Hematopoietic multipotent progenitor cell (in vitro differentiated cells): ENCODE measurements around the gene CTNNA2. TPM values are rescaled to one million over a fixed set of nuclear protein-coding genes. Genes with fewer than 3 reads are reported as not detected.

ENCODE experiments used
- DNase-seq, 3 donors: peaks; one replicate each; pipeline ENCODE4 v3.0.0-alpha.2; 2011 to 2015; ENCODE audit warnings: low read depth in 2 of 3, low spot score in 2 of 3
- total RNA-seq: library from RNA; depleted of rRNA; stranded (reverse); fragments of >200 nt; gene quantifications from one replicate; pipeline ENCODE4 v1.2.3, GENCODE V29; 2012

Gene CTNNA2
- total RNA-seq, 1 donor, result not detected

DNA sequence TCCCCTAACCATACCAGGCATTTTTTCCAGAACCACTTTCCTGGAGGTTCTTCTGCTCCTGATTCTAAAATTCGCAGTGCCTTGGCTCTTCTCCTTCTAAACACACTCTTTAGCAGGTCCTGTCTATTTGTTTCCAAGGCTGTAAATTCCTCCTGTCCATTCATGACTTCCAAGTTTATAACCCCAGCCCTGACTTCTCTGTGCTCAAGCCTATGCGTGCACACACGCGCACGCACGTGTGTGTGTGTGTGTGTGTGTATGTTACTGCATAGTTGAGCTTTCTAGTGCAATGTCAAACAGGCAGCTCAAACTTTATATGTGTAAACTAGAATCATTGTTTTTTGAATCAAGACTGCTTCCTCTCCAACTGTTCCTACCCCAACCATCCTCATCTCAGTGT lies 454.0 kb downstream of the CTNNA2 start:
- DNase-seq, result no peak

DNA sequence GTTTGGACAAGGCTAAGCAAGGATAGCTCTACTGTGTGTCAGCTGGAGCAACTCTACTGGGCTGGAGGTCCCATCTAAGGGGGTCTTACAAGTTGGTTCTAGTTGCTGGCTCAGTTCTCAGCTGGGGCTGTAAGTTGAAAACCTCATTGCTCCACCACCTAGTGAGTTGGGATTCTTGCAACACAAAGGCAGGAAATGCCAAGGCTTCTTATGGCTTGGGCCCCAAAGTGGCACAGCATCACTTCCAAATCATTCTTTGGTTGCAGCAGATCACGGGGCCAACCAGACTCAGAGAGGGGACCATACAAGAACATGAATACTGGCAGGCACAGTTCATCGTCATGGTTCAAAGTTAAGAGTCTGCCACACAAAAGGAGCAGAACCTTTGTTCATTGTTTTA lies 459.0 kb downstream of the CTNNA2 start:
- DNase-seq, result no peak

DNA sequence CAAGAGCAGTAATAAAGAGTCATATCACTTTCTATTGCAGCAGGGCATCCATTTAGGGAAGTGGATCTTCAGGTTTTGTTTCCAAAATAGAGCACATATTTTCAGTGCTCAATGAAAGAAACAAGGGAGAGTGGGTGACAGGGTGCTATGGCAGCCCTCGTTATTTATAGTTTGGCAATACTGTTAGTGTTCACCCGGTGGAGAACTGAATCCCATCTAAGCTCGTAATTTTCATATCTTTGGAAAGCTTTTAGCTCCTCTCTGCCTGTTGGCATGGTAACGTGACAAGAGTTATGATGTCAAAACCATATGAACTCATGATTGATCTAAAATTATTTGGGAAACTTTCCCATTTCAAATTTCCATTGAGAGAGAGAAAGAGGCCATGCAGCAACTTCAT lies 459.8 kb downstream of the CTNNA2 start:
- no peak for DNase-seq

DNA sequence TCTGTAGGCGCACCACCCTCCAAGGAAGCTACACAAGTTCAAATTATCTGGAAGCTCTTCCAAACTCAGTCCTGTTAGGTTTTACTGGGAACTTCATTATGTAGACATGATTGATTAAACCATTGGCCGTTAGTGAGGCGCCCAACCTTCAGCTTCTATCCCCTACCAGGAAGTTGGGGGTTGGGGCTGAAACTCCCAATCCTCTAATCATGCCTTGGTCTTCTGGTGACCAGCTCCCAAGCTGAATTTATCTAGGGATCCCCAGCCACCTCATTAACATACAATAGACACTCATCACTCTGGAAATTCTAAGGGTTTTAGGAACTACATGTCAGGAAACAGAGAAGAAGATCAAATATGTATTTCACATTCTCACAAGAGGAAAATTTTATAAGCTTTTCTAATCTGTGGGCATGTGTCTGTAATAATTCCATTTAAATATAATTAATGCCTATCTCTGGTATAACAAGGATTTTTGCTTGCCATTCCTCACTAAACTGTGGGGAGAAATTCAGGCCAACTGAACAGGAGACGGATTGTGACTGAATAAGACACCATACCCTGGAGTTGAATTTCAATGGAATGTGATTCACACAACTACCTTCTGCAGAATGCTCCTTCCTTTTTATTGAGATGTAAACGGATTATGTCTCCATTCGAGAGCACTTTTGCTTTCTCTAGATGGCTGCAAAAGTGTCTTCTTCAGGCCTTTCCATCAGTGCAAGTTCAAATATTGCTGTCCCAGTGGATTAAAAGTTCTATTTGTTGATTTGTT lies 463.1 kb downstream of the CTNNA2 start:
- no peak for DNase-seq

DNA sequence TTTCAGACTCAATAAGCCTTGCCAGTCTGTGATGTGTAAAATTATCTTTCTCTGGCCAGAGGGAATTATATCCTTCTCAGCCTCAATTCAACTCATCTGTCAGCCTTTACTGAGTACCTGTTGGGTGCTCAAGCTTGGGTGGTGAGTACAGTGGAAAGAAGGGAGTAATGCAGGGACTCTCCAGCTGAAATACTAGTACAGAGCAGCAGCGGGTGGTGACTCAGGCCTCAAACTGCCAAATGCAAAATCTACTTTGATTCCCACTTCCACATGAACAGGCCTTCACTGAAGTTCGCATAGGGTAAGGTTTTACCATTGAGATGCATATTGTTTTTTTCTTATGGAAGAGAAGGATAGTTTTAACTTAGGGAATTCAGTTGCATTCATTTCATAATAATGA lies 464.9 kb downstream of the CTNNA2 start:
- no peak for DNase-seq

DNA sequence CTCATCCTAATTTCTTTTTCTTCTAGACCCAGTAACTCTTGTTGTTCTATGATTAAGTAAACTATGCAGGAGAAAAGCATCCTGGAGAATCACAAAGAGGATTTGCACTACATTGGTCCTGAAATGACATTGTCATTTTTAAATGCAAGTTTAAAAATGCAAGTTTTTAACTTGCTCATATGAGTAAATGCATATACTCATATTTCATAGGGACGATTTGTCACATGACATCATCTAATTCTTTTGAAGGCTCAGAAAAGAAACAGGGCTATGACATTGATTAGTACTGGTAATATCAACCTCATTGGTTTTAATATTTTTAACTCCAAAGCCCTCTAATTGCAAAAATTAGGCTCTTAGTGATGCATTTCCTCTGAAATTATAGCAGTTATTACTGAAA lies 467.3 kb downstream of the CTNNA2 start:
- no peak for DNase-seq

DNA sequence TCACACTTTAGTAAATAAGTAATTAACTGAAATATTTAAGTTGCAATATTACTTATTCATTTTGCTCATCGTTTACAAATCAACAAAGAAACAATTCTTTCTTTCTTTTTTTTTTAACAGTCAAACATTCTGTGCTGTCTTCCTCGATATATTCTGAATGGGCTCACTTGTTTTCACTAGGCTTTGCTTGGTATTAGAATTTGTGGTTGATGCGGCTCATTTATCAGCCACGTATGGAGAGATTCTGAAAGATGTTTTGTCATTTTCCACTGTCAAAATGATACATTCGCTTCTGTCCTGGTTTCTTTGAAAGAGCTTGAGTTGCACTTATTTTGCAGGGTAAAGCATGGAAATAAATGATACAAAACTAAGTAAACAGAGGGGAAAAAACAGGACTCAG lies 468.0 kb downstream of the CTNNA2 start:
- no peak for DNase-seq

DNA sequence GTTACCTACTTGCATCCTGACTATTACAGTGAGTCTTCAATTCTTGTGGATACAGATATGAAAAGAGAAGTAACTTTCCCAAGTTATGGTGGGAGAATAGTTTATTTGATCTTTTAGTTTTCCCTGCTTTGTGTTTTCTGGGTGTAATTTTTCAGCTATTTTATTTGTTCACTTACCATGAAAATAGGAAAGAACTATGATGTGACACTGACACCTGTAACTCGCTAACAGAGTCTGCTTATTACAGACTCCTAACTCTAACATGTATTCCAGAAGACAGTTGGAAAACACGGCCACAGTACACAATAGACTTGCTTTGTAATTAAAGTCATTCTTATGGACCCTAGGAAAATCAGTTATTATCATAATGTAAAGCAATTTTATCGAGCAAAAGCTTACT lies 468.5 kb downstream of the CTNNA2 start:
- DNase-seq, result no peak

DNA sequence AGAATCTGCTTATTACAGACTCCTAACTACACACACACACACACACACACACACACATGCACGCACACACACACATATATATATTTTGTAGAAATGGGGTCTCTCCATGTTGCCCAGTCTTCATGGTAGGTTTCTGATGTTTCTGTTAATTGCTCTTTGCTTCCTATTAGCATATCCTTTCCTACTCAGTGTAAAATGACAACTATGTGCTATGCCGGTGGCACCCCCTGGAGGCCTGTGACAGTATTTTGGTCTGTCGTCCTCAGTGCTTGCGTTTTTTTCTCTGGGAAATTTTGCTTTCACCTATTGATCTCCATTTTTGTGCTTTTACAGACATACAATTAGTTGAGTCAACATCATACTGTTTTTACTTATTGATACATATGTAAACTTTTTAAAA lies 469.6 kb downstream of the CTNNA2 start:
- peak in 2 of 3 donors; percentile 4 to 9 for DNase-seq

DNA sequence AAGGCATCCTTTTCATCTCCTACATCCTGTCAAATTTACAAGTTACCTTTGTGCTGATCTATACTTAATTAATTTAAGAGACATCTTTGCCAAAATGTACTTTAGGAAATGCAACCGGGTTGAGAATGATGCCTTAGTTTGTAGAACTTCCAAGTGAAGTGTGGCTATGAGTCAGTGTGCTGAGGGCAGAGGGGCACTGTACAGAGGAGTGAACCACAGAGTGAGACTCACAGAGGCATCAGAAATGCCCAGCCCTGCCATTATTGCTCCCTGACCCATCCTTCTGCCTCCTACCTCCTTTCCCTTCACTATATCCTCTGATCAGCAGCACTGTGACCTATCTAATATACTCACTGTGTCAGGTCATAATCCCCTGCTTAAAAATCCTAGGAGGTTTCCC lies 471.6 kb downstream of the CTNNA2 start:
- DNase-seq, result no peak

DNA sequence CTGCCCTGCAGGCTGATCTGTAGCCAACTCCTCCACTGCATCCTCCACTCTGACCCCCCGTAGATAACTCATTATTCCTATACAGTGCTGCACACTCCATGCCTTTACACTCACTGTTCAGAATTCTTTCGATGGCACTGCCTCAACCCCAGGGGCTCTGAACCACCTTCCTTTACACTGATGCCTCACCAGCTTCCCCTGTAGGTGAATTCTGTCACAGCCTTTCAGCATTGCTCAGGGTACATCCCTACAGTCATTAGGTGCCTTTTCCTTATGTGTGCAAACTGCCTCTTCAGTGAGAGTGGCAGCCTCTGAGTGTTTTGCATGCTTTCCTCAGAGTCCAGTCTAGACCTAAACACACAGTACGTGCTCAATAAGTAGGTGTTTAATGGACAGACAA lies 472.3 kb downstream of the CTNNA2 start:
- no peak for DNase-seq

DNA sequence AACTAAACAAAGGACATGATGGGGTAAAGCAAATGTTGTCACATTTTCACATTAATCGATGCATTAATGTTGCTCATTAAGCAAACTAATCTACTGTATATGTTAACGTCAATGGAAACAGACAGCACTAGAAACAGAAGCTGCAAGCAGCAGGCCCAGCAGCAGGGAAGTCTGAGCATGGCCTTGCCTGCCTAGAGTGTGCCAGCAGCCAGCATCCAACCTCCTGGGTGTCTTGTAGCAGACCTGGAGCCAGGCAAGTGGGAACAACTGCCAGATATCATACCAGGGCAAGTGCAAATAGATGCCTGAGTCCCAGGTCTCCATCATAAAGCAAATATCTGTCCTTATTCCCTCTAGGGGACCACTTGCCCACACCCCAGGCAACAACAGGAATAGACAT lies 472.7 kb downstream of the CTNNA2 start:
- no peak for DNase-seq

DNA sequence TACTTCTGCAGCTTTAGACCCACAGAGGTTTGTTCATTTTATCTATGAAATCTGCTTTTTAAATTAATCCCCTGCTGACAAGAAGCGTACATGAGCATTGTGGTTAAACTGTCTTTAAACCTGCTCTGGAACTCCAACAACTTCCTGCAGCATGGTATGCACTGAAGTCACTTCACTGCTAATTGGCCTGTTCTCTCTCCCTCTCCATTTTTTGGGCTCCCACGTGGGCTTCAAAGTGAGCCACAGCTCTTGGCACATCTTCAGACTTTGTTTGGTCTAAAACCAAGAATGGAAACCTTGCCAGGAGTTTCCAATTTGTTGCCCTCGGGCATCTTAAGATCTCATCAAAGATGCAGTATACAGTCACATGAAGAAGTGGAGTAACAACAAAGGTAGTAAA lies 480.3 kb downstream of the CTNNA2 start:
- peak in 2 of 3 donors; percentile 17 to 80 for DNase-seq

DNA sequence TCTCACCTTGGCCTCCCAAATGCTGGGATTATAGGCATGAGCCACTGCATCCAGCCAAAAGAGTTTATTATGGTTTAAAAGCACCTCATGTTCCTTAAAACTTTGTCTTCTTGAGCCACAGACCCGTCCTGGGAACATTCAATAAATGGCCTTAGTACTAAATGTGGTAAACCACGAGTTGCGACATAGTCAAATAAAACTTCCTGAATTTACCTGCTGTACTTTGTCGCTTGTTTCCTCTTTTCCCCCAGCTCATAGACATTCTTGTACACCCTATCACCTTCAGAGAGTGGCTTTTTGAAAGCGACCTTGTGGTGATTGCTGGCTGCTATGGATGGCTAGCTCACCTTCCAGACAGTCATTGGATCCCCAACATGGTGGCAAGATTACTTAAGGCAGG lies 481.3 kb downstream of the CTNNA2 start:
- DNase-seq, result peak in 2 of 3 donors; percentile 49 to 50

DNA sequence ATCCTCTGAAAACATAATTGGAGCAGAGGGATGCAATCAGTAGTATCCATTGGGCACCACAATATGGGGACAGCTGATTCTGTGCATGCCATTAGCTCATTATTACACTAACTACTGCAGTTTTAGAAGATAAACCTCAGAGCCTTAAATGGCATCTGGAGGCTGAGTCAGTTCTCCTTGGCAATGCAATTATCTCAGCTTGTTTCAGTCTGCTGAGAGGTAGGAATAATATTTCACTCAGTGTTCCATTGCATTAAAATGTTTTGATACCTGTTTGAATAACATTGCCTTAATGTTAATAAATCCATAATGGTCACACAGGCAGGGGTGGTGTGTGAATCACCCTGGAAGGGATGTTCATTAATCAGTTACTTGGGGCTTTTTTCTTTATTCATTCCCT lies 482.1 kb downstream of the CTNNA2 start:
- DNase-seq, result no peak

DNA sequence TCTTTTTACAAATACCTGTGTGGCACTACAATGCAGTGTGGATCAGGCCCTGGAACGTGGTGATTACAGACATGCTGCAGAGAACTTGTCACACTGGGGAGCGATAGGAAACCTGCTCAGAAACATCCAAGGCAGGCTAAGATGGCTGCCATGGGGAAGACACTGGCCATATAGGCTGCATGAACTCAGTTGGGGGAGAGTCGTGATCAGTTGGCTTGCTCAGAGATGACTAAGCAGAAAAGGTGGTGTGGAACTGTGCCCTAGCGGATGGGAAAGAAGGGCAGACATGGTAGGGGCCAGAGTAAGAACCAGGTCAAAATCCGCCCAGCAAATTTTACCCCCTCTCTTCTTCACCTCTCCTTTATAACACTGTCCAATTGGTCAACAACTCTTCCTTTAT lies 483.9 kb downstream of the CTNNA2 start:
- no peak for DNase-seq

DNA sequence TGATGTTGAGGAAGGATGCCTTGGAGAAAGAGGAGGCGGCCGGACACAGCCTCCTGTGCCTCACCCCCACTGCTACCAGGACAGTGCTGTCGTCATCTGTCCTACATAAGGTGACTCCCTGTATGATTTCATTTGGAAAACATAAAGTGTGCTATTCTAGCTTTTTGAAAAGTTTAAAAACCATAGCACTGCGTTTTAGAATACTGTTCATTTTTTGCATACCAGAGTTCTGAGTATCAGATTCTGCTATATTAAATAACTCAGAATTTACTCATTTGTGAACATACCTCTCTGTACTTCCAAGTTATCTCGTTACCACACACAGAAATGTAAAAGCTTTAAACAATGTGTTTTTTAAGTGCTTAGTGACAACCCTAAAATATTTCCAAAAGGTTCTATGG lies 488.9 kb downstream of the CTNNA2 start:
- DNase-seq, result no peak

DNA sequence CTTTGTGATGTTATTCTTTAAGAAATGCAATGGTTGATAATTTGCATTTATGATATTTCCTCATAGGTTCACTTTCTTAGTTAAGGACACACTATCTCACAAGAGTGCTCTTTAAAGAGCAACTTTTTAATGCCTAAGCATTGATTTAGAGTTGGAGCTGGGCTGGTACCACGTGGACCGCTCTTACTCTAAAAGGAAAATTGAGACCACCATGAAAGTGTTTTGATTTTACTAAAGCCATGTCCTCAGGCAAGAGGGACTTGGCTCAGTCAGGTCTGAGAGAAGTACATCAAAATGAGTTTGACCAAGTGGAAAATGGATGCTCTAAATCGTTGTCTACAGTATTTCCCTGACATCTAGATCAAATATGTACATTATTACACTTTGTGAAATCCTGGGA lies 489.3 kb downstream of the CTNNA2 start:
- no peak for DNase-seq

DNA sequence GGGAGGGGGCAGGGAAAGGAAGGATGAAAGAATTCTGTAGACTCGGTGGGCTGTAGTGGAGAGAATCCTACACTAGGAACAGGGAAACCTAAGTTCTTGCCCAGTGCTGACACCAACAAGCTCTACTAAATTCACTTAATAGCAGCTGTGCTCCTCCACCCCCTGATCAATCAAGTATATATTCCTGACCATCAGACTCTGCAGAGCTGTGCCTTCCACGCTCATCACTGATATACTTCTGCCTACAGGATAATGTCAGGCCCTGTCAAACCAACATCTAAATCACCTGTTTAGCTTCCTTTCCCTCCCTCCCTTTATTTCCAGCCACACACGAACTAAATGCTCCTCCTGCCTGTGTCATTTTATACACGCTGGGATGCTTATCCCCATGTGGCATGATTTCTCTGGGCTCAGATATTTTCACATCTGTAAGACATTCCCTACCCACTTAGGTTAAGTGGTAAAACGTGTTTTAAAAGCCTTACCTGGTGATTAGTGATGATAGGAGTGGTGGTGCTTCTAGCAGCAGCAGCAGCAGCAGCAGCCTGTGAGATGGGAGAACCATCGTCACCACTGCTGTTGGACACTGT lies 489.8 kb downstream of the CTNNA2 start:
- DNase-seq, result no peak

DNA sequence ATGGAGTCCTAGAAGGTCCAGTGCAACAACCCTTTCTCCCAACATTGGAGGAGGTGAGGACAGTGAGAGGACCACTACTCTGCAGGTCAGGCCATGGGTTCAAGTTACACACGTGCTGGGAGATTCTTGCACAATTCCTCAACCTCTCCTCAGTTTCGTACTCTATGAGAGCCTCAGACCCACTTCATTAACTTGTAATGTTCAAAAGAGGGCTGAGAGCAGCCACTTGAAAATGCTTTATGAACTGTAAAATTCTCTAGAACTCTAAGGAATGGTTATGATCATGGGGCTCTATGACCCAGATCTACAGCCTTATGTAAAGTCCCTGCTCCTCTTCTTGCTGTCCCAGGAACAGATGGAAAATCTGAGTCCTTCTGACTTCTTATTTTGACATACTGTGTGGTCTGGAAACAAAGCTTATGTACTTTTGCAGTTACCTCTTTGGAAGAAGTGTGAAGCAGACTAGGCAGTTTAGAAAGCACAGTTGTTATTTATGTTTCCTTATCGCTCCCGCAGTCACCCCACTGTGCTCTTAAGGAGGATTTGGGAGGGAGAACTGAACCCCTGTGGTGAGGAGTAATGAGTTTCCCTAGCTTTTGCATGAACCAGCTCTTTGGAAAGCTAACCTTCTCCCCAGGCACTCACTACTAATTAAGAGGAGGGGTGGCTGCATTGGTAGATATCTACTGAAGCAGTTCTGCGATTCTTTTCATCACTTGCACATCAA lies 495.1 kb downstream of the CTNNA2 start:
- no peak for DNase-seq

DNA sequence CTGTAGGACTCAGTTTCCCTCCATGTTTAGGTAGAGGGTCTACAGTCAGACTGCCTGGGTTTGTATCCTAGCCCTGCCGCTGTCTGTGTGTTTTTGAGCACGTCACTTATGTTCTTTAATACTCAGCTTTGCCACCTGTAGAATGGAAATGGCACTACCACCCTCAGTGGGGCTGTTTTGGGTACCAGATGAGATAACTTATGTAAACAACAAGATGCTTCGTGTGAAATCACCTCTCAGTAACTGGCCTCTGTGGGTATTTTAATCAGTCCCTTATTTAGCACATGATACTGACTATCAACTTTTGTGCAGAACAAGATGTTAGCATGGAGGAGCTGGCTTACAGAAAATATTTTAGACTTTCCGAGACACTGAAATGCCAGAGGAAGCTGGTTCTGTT lies 495.7 kb downstream of the CTNNA2 start:
- DNase-seq, result no peak

DNA sequence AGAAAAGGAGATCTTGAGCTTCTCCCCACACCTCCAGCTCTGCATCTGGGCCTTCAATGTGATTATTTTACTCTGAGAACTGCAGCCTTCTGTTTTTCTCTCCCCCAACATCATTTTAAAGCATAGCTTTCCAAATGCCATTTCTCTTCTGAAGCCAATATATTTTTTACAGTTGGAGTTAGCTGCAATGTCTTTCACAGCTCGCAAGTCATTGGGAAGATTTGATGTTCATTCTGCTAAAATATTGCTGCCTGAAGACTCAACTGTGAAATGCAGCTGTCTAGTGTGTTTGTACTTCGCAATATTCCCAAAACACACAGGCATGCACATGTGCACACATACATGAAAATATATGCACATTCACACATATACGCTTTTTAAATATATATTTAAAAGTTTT lies 496.4 kb downstream of the CTNNA2 start:
- no peak for DNase-seq
